ENCODE results near the gene ACTL6B. TPM values are rescaled to one million over a fixed set of nuclear protein-coding genes. Genes with fewer than 3 reads are reported as not detected.
A peak's percentile ranks its signal among the peaks of the same experiment; 100 is the strongest.

Gene ACTL6B
- total RNA-seq, 2 experiments from 2014 or later: not detected

DNA sequence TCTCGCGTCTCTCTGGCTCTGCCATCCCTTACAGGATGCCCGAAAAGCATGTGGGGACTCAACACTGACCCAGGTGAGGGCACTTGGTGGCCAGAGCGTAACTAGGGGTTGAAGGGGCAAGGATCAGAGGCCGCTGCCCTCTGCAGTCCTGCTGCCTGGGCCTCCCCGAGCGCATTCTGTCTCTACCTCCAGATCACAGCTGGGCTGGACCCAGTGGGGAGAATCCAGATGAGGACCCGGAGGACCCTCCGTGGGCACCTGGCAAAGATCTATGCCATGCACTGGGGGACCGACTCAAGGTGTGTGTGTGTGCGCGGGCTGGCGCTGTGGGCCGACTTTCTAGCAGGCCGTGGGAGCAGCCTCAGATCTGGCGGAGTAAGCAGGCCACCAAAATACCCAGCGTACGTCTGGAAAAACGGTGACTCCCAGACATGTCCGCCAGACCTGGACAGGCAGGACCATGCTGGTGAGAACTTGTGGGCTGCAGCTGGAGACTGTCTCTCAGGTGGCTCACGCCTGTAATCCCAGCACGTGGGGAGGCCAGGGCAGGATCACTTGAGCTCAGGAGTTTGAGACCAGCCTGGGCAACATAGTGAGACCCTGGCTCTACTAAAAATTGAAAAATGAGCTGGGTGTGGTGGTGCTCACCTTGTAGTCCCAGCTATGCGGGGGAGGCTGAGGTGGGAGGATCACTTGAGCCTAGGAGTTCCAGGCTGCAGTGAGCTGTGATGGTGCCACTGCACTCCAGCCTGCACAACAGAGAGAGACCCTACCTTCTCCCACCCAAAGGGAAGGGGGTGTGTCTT lies 20.5 kb upstream of the ACTL6B start:
- Histone ChIP-seq H3K36me3 (ENCODE audit: insufficient read depth, low read length) (peaks cover 55% of the 10 kb centered on the region), H3K4me1 (ENCODE audit: insufficient read depth, low read length, poor library complexity, severe bottlenecking) (peaks cover 9% of the 10 kb centered on the region), H3K27ac (ENCODE audit: low read depth, low read length, poor library complexity, severe bottlenecking) (peak overlapping the region; percentile 64), H3K4me3 (ENCODE audit: low read depth, low read length, poor library complexity, severe bottlenecking) (peak overlapping the region; percentile 99), H4K20me1 (ENCODE audit: insufficient read depth, low read length) (0 out of 2 replicates have a peak, but pooled peaks cover 4% of the 10 kb centered on the region), H3K79me2 (ENCODE audit: insufficient read depth, low read depth, low read length) (peaks cover 8% of the 10 kb centered on the region; the same call in 1 of the 2 replicates), H2AFZ (ENCODE audit: low read length) (no peak overlapping the region), H3K9me2 (ENCODE audit: insufficient read depth, low read length) (no peaks in the 10 kb centered on the region), H3K4me2 (ENCODE audit: low read length) (peak overlapping the region; percentile 80), H3K9me3 (ENCODE audit: low read length) (no peaks in the 10 kb centered on the region)
- POLR2A ChIA-PET: no interaction called here
- CTCF ChIA-PET (ENCODE audit: unreplicated experiment): interaction anchor here (1.4 kb wide), 1 partner anchor 42 kb away, joined by 16 read pairs; no protein-coding TSS in a partner anchor
- intact Hi-C loops (cut with micrococcal nuclease; ENCODE audit: unreplicated experiment): loop anchor here (1.0 to 10.0 kb wide), 2 partner anchors 15 to 202 kb away; partner anchors contain the start of gene TSC22D4
- BruUV-seq (replicated peaks): no TSS peak
- no peak for DNase-seq (ENCODE audit: low spot score)
- no peak for TF ChIP-seq EZH2phosphoT487 (IDR thresholded peaks at IDR 0.05; ENCODE audit: borderline replicate concordance, low read depth, low read length)
- TF ChIP-seq, protein P1, sequence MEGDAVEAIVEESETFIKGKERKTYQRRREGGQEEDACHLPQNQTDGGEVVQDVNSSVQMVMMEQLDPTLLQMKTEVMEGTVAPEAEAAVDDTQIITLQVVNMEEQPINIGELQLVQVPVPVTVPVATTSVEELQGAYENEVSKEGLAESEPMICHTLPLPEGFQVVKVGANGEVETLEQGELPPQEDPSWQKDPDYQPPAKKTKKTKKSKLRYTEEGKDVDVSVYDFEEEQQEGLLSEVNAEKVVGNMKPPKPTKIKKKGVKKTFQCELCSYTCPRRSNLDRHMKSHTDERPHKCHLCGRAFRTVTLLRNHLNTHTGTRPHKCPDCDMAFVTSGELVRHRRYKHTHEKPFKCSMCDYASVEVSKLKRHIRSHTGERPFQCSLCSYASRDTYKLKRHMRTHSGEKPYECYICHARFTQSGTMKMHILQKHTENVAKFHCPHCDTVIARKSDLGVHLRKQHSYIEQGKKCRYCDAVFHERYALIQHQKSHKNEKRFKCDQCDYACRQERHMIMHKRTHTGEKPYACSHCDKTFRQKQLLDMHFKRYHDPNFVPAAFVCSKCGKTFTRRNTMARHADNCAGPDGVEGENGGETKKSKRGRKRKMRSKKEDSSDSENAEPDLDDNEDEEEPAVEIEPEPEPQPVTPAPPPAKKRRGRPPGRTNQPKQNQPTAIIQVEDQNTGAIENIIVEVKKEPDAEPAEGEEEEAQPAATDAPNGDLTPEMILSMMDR (conservative IDR thresholded peaks at IDR 0.05; ENCODE audit: low read length): no peak

DNA sequence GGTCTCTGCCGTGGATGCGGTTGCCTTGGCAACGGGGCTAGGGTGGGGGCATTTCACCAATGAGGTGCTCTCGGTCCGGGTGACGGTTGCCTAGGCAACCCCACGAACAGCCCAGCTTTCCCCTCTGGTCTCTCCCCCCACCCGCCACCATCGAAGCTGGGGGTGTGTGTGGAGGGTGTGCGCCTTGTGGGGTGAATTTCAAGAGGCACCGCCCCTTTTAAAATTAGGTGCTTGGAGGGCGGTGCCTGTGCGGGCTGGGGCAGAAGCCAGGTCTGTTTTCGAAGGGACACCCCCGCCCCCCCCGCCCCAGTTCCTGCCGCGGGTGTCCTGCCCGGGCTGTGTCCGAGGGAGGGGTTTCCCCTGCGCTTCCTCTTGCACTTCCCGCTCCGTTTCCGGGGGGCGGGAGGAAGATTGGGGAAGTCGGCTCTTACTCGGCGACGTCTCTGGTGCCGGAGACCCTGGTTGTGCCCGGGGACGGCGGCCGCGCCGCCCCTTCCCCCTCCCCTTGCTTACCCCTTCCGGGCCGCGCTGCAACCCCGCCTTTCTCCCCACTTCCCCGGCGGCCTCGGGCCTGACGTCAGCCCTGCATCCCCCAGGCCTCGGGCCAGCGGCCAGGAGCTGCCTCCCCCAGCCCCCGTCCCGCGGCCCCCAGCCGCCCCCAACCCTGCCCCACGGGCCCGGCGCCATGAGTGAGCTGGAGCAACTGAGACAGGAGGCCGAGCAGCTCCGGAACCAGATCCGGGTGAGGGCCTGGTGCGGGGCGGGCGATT lies 19.5 kb upstream of the ACTL6B start:
- Histone ChIP-seq H4K20me1 (ENCODE audit: insufficient read depth, low read length) (0 out of 2 replicates have a peak, but pooled peaks cover 4% of the 10 kb centered on the region), H3K9me3 (ENCODE audit: low read length) (no peaks in the 10 kb centered on the region), H3K4me1 (ENCODE audit: insufficient read depth, low read length, poor library complexity, severe bottlenecking) (peaks cover 9% of the 10 kb centered on the region), H3K4me2 (ENCODE audit: low read length) (peak overlapping the region; percentile 80), H2AFZ (ENCODE audit: low read length) (no peak overlapping the region), H3K27ac (ENCODE audit: low read depth, low read length, poor library complexity, severe bottlenecking) (peak overlapping the region; percentile 64), H3K4me3 (ENCODE audit: low read depth, low read length, poor library complexity, severe bottlenecking) (peak overlapping the region; percentile 99), H3K36me3 (ENCODE audit: insufficient read depth, low read length) (peaks cover 45% of the 10 kb centered on the region), H3K9me2 (ENCODE audit: insufficient read depth, low read length) (no peaks in the 10 kb centered on the region), H3K79me2 (ENCODE audit: insufficient read depth, low read depth, low read length) (peaks cover 8% of the 10 kb centered on the region; the same call in 1 of the 2 replicates)
- DNase-seq (ENCODE audit: low spot score): peak; percentile 81
- ChIA-PET POLR2A (no interaction called here), CTCF (ENCODE audit: unreplicated experiment) (interaction anchor here (0.6 to 1.4 kb wide), 3 partner anchors 41 to 245 kb away, joined by 3 to 16 read pairs (median 3); no protein-coding TSS in a partner anchor)
- TF ChIP-seq, protein P1 (conservative IDR thresholded peaks at IDR 0.05; ENCODE audit: low read length): no peak
- TF ChIP-seq EZH2phosphoT487 (IDR thresholded peaks at IDR 0.05; ENCODE audit: borderline replicate concordance, low read depth, low read length): no peak
- intact Hi-C loops (cut with micrococcal nuclease; ENCODE audit: unreplicated experiment): loop anchor here (1.0 to 10.0 kb wide), 3 partner anchors 16 to 239 kb away; partner anchors contain the start of genes PPP1R35 and TSC22D4
- BruUV-seq (replicated peaks): no TSS peak
